RWPE1 (cell line): ENCODE measurements around the gene DNALI1.

Source experiments
- CTCF ChIA-PET: fragments of 350-600 bp; sonication (Branson Sonifier 250); formaldehyde crosslinking; extraction: SDS; loops from one replicate; lab custom pipeline; 2021; lab: Yijun Ruan, JAX
- POLR2A ChIA-PET: fragments of 400-600 bp; formaldehyde crosslinking; extraction: SDS; loops from one replicate; lab custom pipeline; 2020; ENCODE audit warnings: antibody characterized with exemption; ENCODE audit not compliant: low non-redundant PET; lab: Yijun Ruan, JAX
- DNase-seq: peaks from one replicate; pipeline ENCODE4 v3.0.0; 2012; ENCODE audit warnings: low spot score
- H3K27ac ChIP-seq: fragments of 450-650 bp; 2 replicates; pipeline ENCODE4 v1.5.1; 2017
- CTCF ChIP-seq: fragments of 450-650 bp; conservative IDR thresholded peaks from 2 replicates; pipeline ENCODE4 v1.5.1; 2017; ENCODE audit warnings: low read depth, mild to moderate bottlenecking

The DNALI1 gene

GRCh38 chr1:37588939-37589338 is 32.2 kb downstream of the DNALI1 start:
- no peak for TF ChIP-seq CTCF
- CTCF ChIA-PET: interaction anchor here (0.7 kb wide), 1 partner anchor 18 kb away, joined by 4 read pairs; no protein-coding TSS in a partner anchor
- H3K27ac ChIP-seq: no peak overlapping the region
- no peak for DNase-seq
- POLR2A ChIA-PET: no interaction called here

DNA sequence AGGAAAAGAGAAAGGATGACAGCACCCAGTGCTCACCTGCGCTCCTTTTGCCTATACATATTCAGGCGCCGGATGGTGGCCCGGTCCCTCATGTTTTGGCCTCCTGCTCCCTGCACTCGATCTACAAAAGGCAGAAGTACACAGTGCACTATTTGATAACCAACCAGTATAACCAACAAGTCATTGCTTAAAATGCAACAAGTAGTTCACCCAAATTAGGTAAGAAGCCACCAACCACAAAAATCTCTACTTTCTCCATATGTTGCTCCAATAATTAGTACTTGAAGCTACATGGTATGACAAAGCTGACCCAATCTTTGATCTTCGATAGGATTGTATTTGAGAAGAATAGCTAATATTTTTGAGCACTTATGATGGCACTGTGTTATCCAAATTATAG is 37.0 kb downstream of the DNALI1 start:
- no peak overlapping the region for H3K27ac ChIP-seq
- DNase-seq: no peak
- CTCF ChIA-PET: no interaction called here
- POLR2A ChIA-PET: no interaction called here
- no peak for TF ChIP-seq CTCF

DNA sequence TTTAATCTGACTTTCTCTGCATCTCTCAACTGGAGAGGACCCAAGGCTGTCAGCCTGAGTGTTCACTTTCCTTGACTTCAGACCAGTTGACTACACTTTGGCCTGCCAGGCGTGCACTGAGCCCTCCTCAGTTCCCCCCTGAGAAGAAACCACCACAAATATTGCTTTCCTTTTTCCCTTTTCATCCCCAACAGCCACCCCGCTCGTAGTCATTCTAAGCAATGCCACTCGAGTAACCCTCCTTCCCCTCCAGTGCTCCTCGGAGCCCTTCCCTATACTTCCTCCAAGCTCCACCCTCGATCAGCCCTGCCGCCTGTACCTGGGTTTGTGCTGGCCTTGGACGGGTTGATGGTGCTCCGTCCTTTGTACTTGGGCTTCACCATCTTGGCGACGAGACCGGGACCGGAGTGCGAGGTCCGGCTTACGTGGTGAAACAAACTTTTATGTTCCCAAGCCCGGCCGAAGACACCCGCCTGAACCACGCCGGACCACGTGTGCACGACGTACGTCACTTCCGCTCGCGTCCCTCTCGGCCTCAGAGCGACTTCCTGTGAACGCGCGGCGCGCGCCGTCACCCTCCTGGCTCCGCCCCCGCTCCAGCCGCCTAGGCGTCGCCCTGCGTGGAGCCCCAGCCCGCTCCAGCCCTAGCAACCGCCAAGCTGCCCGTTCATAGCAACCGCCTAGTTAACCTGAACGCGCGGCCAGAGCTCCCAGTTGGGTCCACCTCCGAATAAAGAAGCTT is 38.9 kb downstream of the DNALI1 start, which contains the start of gene GNL2:
GNL2 (minus strand) TSS at position 498 of the 742 bp plus-strand sequence; CDS start at position 383, 115 bp downstream.
- CTCF ChIA-PET: interaction anchor here (0.6 kb wide), 3 partner anchors 67 to 270 kb away, joined by 3 to 4 read pairs (median 3); no protein-coding TSS in a partner anchor
- DNase-seq: peak; percentile 97
- TF ChIP-seq CTCF: no peak
- POLR2A ChIA-PET: no interaction called here
- peak within 1 kb of the TSS; percentile 65 for H3K27ac ChIP-seq

- POLR2A ChIA-PET: no interaction called here
- CTCF ChIA-PET: interaction anchor here (0.6 kb wide), 3 partner anchors 66 to 269 kb away, joined by 3 to 4 read pairs (median 3); no protein-coding TSS in a partner anchor
- peak overlapping the region; percentile 65 for H3K27ac ChIP-seq
- DNase-seq: no peak
- TF ChIP-seq CTCF: no peak
Measured at GRCh38 chr1:37596182-37596667, 39.5 kb downstream of the DNALI1 start.

- TF ChIP-seq CTCF: no peak
- no peak overlapping the region for H3K27ac ChIP-seq
- CTCF ChIA-PET: interaction anchor here (1.5 kb wide), 1 partner anchor 82 kb away, joined by 4 read pairs; no protein-coding TSS in a partner anchor
- POLR2A ChIA-PET: no interaction called here
- DNase-seq: no peak
Measured at GRCh38 chr1:37599940-37600339, 43.2 kb downstream of the DNALI1 start.

DNA sequence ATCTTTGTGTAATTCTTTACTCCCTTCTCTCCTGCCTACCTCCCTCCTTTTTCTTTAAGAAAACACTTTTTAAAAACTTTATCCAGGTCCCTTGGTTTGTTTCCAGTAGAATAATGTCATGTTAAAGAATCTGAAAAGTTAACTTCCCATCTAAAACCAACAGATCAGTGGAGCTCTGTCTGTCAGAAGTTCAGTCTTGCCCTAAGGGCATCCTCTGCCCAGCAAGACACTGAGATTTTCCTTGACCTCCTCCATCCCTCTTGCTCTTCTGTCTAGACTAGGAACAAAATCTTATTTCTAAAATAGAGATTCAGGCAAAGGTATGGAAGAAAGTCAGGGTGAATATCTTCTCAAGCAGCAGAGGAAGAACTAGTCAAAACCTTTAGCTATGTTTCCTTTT is 44.7 kb downstream of the DNALI1 start:
- TF ChIP-seq CTCF: no peak
- DNase-seq: no peak
- no peak overlapping the region for H3K27ac ChIP-seq
- ChIA-PET POLR2A (no interaction called here), CTCF (interaction anchor here (0.7 to 1.5 kb wide), 3 partner anchors 80 to 551 kb away, joined by 4 read pairs; no protein-coding TSS in a partner anchor)
